ENCODE data around the gene ZFP42.
"Not testable (repeated sequence)": the region's sequence is repeated elsewhere in the genome, so short reads cannot be mapped to it uniquely, and the experiment has no call there.

ZFP42 gene

GRCh38 chr4:188023682-188024081 lies 28.1 kb downstream of the ZFP42 start:
- no peak for ATAC-seq

GRCh38 chr4:188025476-188025875 lies 29.9 kb downstream of the ZFP42 start:
- ATAC-seq = no peak

- no peak for ATAC-seq
These were observed 33.5 kb downstream of the ZFP42 start for GRCh38 chr4:188029114-188029513.

GRCh38 chr4:188030401-188030800 lies 34.8 kb downstream of the ZFP42 start:
- no peak for ATAC-seq

GRCh38 chr4:188031751-188032150 lies 36.2 kb downstream of the ZFP42 start:
- no peak for ATAC-seq

GRCh38 chr4:188032170-188032569 lies 36.6 kb downstream of the ZFP42 start:
- ATAC-seq = no peak

GRCh38 chr4:188032583-188032982 lies 37.0 kb downstream of the ZFP42 start:
- ATAC-seq = no peak

GRCh38 chr4:188037003-188037713 lies 41.6 kb downstream of the ZFP42 start:
- no peak for ATAC-seq

- no peak for ATAC-seq
These were observed 46.1 kb downstream of the ZFP42 start for GRCh38 chr4:188041721-188042120.

GRCh38 chr4:188042191-188042590 lies 46.6 kb downstream of the ZFP42 start:
- ATAC-seq = no peak

GRCh38 chr4:188043154-188043553 lies 47.6 kb downstream of the ZFP42 start:
- no peak for ATAC-seq

GRCh38 chr4:188045461-188045860 lies 49.9 kb downstream of the ZFP42 start:
- not testable (repeated sequence) for ATAC-seq

GRCh38 chr4:188046657-188047056 lies 51.1 kb downstream of the ZFP42 start:
- ATAC-seq = no peak

GRCh38 chr4:188053302-188053701 lies 57.7 kb downstream of the ZFP42 start:
- no peak for ATAC-seq

Measured in activated CD4-positive, CD25-positive, alpha-beta regulatory T cell treated with anti-CD3 and anti-CD28 coated beads, Interleukin-2, amount 50 U/mL, for 24 hours (primary cell).